GM12878 (cell line): ENCODE data around the gene SLC39A7. TPM values are rescaled to one million over a fixed set of nuclear protein-coding genes. Genes with fewer than 3 reads are reported as not detected.

ENCODE experiments used
- BCLAF1 ChIP-seq: fragments of 450-650 bp; IDR thresholded peaks from 2 replicates; pipeline ENCODE4 v1.6.1; 2017; ENCODE audit warnings: antibody characterized with exemption, mild to moderate bottlenecking, moderate library complexity
- CBX3 ChIP-seq: fragments of 200-600 bp; sonication (generic); IDR thresholded peaks from 2 replicates; pipeline ENCODE4 v1.6.1; 2016; ENCODE audit warnings: low read depth, borderline replicate concordance
- E4F1 ChIP-seq: fragments of 450-650 bp; IDR thresholded peaks from 2 replicates; pipeline ENCODE4 v1.6.1; 2018; ENCODE audit warnings: borderline replicate concordance, mild to moderate bottlenecking; ENCODE audit not compliant: partially characterized antibody
- EED ChIP-seq: sonication (generic); IDR thresholded peaks from 2 replicates; pipeline ENCODE4 v1.6.1; 2016; ENCODE audit warnings: antibody characterized with exemption, low read depth
- ELK1 ChIP-seq: IDR thresholded peaks from 2 replicates; pipeline ENCODE4 v1.6.1; 2012; ENCODE audit warnings: low read depth, low read length, improper control_type of control experiment
- ETV6 ChIP-seq, 2 experiments: fragments of 450-650 bp in 1 of 2; IDR thresholded peaks in 1 of 2; conservative IDR thresholded peaks in 1 of 2; 2 replicates each; pipeline ENCODE4 v1.6.1; 2014; ENCODE audit warnings: antibody characterized with exemption in 1 of 2, borderline replicate concordance in 1 of 2, low read depth in 1 of 2, mild to moderate bottlenecking in 1 of 2, moderate library complexity in 1 of 2
- IRF3 ChIP-seq: fragments of 450-650 bp; IDR thresholded peaks from 2 replicates; pipeline ENCODE4 v1.6.1; 2014; ENCODE audit warnings: mild to moderate bottlenecking
- NBN ChIP-seq: fragments of 450-650 bp; IDR thresholded peaks from 2 replicates; pipeline ENCODE4 v1.6.1; 2016
- NRF1 ChIP-seq: conservative IDR thresholded peaks from 2 replicates; pipeline ENCODE4 v1.6.1; 2011; ENCODE audit warnings: mild to moderate bottlenecking, low read depth, low read length, improper control_type of control experiment
- RAD51 ChIP-seq: fragments of 450-650 bp; IDR thresholded peaks from 2 replicates; pipeline ENCODE4 v1.6.1; 2016; ENCODE audit warnings: moderate library complexity, mild to moderate bottlenecking, inconsistent platforms
- SIN3A ChIP-seq: IDR thresholded peaks from 2 replicates; pipeline ENCODE4 v1.6.1; 2012; ENCODE audit warnings: low read depth, low read length, improper control_type of control experiment
- SMAD5 ChIP-seq: IDR thresholded peaks from 2 replicates; pipeline ENCODE4 v1.6.1; 2016; ENCODE audit warnings: antibody characterized with exemption, low read depth
- SREBF2 ChIP-seq: IDR thresholded peaks from 2 replicates; pipeline ENCODE4 v1.6.1; 2012; ENCODE audit warnings: mild to moderate bottlenecking, low read length
- TARDBP ChIP-seq: IDR thresholded peaks from 2 replicates; pipeline ENCODE4 v1.6.1; 2016; ENCODE audit warnings: borderline replicate concordance
- TCF3 ChIP-seq: IDR thresholded peaks from 2 replicates; pipeline ENCODE4 v1.6.1; 2012; ENCODE audit warnings: low read depth, mild to moderate bottlenecking, low read length, borderline replicate concordance; ENCODE audit not compliant: insufficient read depth
- ZNF217 ChIP-seq: fragments of 450-650 bp; IDR thresholded peaks from 2 replicates; pipeline ENCODE4 v1.6.1; 2017; ENCODE audit warnings: antibody characterized with exemption, mild to moderate bottlenecking
- ZNF592 ChIP-seq: fragments of 450-650 bp; IDR thresholded peaks from 2 replicates; pipeline ENCODE4 v1.6.1; 2017; ENCODE audit warnings: mild to moderate bottlenecking, moderate library complexity
- polyA plus RNA-seq, 11 experiments: library from polyadenylated mRNA; depleted of rRNA in 4 of 11; unstranded in 6 of 11; stranded (reverse) in 5 of 11; fragments of >200 nt; fragmentation: Nextera tagmentation in 4 of 11; fragmentation: Illumina TruSeq in 1 of 11; extraction: Ambion mirVana in 4 of 11; extraction: Trizol in 1 of 11; gene quantifications; 1 replicate in 1 of 11; 2 replicates in 10 of 11; pipeline versions ENCODE4 v1.2.1 to v1.2.3, GENCODE V29; 2011 to 2016; ENCODE audit warnings: inconsistent platforms in 2 of 11, missing spikeins in 2 of 11, low read depth in 1 of 11
- total RNA-seq, 4 experiments: library from RNA; depleted of rRNA in 3 of 4; stranded (reverse); fragments of >200 nt in 3 of 4; fragmentation: Illumina TruSeq in 1 of 4; extraction: Trizol in 1 of 4; gene quantifications; 2 replicates each; pipeline versions ENCODE4 v1.2.1 to v1.2.3, GENCODE V29; 2013 to 2021

The SLC39A7 gene
- total and polyA plus RNA-seq, 10 of the 15 experiments (the other 5 are each of a cell fraction or from before 2014, with no cell fraction given), result 7.3 to 63.1 (median 40.6) TPM

- TF ChIP-seq BCLAF1 (no peak), ELK1 (no peak), E4F1 (no peak), SIN3A (no peak), NRF1 (peak; percentile 27; the same call in 1 of the 2 replicates), EED (no peak), CBX3 (no peak), ZNF217 (no peak), TARDBP (0 out of 2 replicates have a peak, but pooled peaks have one; percentile 47), IRF3 (no peak), NBN (peak; percentile 45; the same call in 1 of the 2 replicates), SREBF2 (no peak), ETV6 (conservative IDR thresholded peaks at IDR 0.05 in 1 of 2, IDR thresholded peaks at IDR 0.05 in 1 of 2; ENCODE audit: borderline replicate concordance in 1 of 2, low read depth in 1 of 2) (no peak), ZNF592 (no peak), TCF3 (no peak), SMAD5 (no peak), RAD51 (no peak)
These were observed 47.4 kb downstream of the SLC39A7 start (continued) for GRCh38 chr6:33247977-33248642.
